Measurements from ENCODE around the gene LRG1. TPM values are rescaled to one million over a fixed set of nuclear protein-coding genes. Genes with fewer than 3 reads are reported as not detected.
A peak's percentile ranks its signal among the peaks of the same experiment; 100 is the strongest.

Gene LRG1
- total and polyA plus RNA-seq, 9 of the 15 experiments (the other 6 are each of a cell fraction or from before 2014, with no cell fraction given): 1.5 to 11.9 (median 8.7) TPM

DNA sequence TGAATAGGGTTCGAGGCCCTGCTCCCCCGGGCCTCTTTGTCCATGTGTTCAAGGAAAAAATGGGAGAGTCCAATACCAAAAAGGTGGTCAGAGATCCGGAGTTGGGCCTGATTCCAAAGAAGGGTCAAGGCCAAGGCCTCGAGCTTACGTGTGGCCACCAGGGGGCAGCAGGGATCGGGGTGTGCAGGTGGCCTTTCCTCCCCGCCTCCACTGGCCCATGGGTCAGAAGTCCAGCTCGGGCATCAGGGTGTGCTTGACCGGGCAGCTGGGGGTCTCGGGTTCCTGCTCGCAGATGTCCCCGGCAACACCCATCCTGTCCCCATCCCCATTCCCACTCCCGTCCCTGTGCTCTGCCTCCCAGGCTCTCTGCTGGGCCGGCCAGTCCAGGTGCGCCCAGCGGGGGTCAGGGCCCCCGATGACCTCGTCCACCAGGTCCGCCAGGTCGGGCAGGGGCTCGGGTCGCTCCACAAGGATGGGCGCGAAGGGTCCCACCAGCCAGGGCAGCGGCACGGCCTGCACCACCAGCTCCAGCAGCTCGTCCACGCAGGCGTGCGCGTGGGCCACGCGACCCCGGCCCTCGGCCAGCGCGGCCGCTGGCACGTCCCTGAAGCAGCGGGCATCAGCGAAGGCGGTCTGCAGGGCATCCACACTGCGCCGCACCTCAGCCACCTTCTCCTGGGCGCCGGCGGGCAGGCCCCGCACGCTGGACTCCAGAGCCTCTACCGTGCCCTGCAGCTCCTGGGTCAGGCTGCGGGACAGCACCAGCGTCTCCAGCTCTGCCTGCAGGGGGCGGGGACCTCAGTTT is 16.3 kb downstream of the LRG1 start (continued):
- peak; percentile 19; the same call in 1 of the 2 replicates for TF ChIP-seq GATAD2B (IDR thresholded peaks at IDR 0.05; ENCODE audit: borderline replicate concordance)
- TF ChIP-seq, protein P1, sequence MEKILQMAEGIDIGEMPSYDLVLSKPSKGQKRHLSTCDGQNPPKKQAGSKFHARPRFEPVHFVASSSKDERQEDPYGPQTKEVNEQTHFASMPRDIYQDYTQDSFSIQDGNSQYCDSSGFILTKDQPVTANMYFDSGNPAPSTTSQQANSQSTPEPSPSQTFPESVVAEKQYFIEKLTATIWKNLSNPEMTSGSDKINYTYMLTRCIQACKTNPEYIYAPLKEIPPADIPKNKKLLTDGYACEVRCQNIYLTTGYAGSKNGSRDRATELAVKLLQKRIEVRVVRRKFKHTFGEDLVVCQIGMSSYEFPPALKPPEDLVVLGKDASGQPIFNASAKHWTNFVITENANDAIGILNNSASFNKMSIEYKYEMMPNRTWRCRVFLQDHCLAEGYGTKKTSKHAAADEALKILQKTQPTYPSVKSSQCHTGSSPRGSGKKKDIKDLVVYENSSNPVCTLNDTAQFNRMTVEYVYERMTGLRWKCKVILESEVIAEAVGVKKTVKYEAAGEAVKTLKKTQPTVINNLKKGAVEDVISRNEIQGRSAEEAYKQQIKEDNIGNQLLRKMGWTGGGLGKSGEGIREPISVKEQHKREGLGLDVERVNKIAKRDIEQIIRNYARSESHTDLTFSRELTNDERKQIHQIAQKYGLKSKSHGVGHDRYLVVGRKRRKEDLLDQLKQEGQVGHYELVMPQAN (IDR thresholded peaks at IDR 0.05; ENCODE audit: borderline replicate concordance): no peak
- no peak for TF ChIP-seq CTBP1 (IDR thresholded peaks at IDR 0.05; ENCODE audit: borderline replicate concordance)
- no peak for TF ChIP-seq POLR2H (tag; IDR thresholded peaks at IDR 0.05; ENCODE audit: low read depth)
- no peak for TF ChIP-seq SREBF2 (CRISPR knock-in tag; IDR thresholded peaks at IDR 0.05)
- no peak for TF ChIP-seq FOXK2 (conservative IDR thresholded peaks at IDR 0.05 in 1 of 2, IDR thresholded peaks at IDR 0.05 in 1 of 2; ENCODE audit: low read depth in 2 of 2)
- TF ChIP-seq ZBTB7A (IDR thresholded peaks at IDR 0.05; ENCODE audit: borderline replicate concordance, control insufficient read depth, low read depth, low read length): peak; percentile 23; the same call in 1 of the 2 replicates
- no peak for TF ChIP-seq NFATC3 (IDR thresholded peaks at IDR 0.05)
- TF ChIP-seq, protein P2, sequence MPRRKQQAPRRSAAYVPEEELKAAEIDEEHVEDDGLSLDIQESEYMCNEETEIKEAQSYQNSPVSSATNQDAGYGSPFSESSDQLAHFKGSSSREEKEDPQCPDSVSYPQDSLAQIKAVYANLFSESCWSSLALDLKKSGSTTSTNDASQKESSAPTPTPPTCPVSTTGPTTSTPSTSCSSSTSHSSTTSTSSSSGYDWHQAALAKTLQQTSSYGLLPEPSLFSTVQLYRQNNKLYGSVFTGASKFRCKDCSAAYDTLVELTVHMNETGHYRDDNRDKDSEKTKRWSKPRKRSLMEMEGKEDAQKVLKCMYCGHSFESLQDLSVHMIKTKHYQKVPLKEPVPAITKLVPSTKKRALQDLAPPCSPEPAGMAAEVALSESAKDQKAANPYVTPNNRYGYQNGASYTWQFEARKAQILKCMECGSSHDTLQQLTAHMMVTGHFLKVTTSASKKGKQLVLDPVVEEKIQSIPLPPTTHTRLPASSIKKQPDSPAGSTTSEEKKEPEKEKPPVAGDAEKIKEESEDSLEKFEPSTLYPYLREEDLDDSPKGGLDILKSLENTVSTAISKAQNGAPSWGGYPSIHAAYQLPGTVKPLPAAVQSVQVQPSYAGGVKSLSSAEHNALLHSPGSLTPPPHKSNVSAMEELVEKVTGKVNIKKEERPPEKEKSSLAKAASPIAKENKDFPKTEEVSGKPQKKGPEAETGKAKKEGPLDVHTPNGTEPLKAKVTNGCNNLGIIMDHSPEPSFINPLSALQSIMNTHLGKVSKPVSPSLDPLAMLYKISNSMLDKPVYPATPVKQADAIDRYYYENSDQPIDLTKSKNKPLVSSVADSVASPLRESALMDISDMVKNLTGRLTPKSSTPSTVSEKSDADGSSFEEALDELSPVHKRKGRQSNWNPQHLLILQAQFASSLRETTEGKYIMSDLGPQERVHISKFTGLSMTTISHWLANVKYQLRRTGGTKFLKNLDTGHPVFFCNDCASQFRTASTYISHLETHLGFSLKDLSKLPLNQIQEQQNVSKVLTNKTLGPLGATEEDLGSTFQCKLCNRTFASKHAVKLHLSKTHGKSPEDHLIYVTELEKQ (CRISPR knock-in tag; IDR thresholded peaks at IDR 0.05): no peak
- no peak for TF ChIP-seq SLC30A9 (CRISPR knock-in tag; IDR thresholded peaks at IDR 0.05)
- no peak for TF ChIP-seq SNIP1 (IDR thresholded peaks at IDR 0.05; ENCODE audit: low read depth)
- TF ChIP-seq DACH1 (IDR thresholded peaks at IDR 0.05; ENCODE audit: partially characterized antibody): no peak
- no peak for TF ChIP-seq ZBTB17 (CRISPR knock-in tag; IDR thresholded peaks at IDR 0.05)
- no peak for TF ChIP-seq NRF1 (conservative IDR thresholded peaks at IDR 0.05 in 1 of 2, IDR thresholded peaks at IDR 0.05 in 1 of 2)
- TF ChIP-seq HDAC2 (IDR thresholded peaks at IDR 0.05): no peak
- TF ChIP-seq, protein P3, sequence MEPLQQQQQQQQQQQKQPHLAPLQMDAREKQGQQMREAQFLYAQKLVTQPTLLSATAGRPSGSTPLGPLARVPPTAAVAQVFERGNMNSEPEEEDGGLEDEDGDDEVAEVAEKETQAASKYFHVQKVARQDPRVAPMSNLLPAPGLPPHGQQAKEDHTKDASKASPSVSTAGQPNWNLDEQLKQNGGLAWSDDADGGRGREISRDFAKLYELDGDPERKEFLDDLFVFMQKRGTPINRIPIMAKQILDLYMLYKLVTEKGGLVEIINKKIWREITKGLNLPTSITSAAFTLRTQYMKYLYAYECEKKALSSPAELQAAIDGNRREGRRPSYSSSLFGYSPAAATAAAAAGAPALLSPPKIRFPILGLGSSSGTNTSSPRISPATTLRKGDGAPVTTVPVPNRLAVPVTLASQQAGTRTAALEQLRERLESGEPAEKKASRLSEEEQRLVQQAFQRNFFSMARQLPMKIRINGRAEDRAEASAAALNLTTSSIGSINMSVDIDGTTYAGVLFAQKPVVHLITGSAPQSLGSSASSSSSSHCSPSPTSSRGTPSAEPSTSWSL (CRISPR knock-in tag; IDR thresholded peaks at IDR 0.05; ENCODE audit: borderline replicate concordance): no peak
- TF ChIP-seq, protein P4, sequence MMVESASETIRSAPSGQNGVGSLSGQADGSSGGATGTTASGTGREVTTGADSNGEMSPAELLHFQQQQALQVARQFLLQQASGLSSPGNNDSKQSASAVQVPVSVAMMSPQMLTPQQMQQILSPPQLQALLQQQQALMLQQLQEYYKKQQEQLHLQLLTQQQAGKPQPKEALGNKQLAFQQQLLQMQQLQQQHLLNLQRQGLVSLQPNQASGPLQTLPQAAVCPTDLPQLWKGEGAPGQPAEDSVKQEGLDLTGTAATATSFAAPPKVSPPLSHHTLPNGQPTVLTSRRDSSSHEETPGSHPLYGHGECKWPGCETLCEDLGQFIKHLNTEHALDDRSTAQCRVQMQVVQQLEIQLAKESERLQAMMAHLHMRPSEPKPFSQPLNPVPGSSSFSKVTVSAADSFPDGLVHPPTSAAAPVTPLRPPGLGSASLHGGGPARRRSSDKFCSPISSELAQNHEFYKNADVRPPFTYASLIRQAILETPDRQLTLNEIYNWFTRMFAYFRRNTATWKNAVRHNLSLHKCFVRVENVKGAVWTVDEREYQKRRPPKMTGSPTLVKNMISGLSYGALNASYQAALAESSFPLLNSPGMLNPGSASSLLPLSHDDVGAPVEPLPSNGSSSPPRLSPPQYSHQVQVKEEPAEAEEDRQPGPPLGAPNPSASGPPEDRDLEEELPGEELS (CRISPR knock-in tag; IDR thresholded peaks at IDR 0.05; ENCODE audit: borderline replicate concordance): no peak
- TF ChIP-seq FOXA1 (IDR thresholded peaks at IDR 0.05; ENCODE audit: borderline replicate concordance): no peak
